ENCODE measurements around the gene RHO. TPM values are rescaled to one million over a fixed set of nuclear protein-coding genes. Genes with fewer than 3 reads are reported as not detected.

Gene RHO
- polyA plus RNA-seq, 1 of the 3 experiments (the other 2 are of a cell fraction) = not detected

DNA sequence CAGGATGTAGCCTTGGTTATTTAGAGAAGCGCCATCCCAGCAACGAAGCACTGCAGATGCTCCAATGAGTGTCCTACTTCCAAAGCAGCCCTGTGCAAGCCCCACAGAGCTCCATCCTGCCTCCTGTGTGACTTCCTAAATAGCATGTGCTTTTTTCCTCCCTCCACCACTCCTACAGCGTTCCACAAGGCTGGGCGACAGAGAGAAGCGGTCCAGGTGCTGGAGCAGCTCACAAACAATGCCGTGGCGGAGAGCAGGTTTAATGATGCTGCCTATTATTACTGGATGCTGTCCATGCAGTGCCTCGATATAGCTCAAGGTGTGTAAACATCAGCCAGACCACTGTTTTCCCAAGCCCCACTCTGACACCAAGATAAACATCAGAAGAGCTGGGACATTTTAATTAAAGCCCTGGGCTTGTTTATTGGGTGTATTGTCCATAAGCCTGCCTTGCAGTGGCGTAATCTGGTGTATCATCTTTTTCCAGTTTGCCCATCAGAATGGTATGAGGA is 22.2 kb upstream of the RHO start:
- no peak overlapping the region for H3K4me2 ChIP-seq
- no peaks in the 10 kb centered on the region for H3K9me2 ChIP-seq
- 81% methylated on average over 9 of the region's 9 CpGs for WGBS (ENCODE audit: low lambda C conversion rate)
- H3K27ac ChIP-seq (ENCODE audit: low read depth in 2 of 2, low read length in 1 of 2) = peak overlapping the region in 1 of 2 experiments; percentile 12; a peak in 2 of 4 replicates
- no peak overlapping the region for H3K9ac ChIP-seq
- H4K20me1 ChIP-seq (ENCODE audit: insufficient read depth) = no peaks in the 10 kb centered on the region
- no peak overlapping the region for H3K4me3 ChIP-seq (ENCODE audit: low read depth in 2 of 2, low read length in 1 of 2)
- peak; percentile 68 for DNase-seq
- no peak overlapping the region for H2AFZ ChIP-seq (ENCODE audit: low read depth)
- H3K36me3 ChIP-seq (replicated peaks in 1 of 2; ENCODE audit: control insufficient read depth in 1 of 2, insufficient read depth in 2 of 2, low read length in 1 of 2) = peaks cover 3 to 17% of the 10 kb centered on the region in 2 experiments
- H3K27me3 ChIP-seq (ENCODE audit: insufficient read depth) = no peaks in the 10 kb centered on the region
- POLR2A ChIA-PET = interaction anchor here (1.1 kb wide), 1 partner anchor 11 kb away, joined by 3 read pairs; no protein-coding TSS in a partner anchor
- CTCF ChIA-PET = interaction anchor here (1.0 to 1.3 kb wide), 4 partner anchors 16 to 319 kb away, joined by 3 to 9 read pairs (median 3); no protein-coding TSS in a partner anchor
- peaks cover 0 to 28% of the 10 kb centered on the region in 2 experiments; a peak in 2 of 4 replicates for H3K4me1 ChIP-seq (ENCODE audit: control insufficient read depth in 1 of 2, insufficient read depth in 2 of 2, low read depth in 1 of 2, low read length in 1 of 2)
- H3K79me2 ChIP-seq (ENCODE audit: insufficient read depth) = no peaks in the 10 kb centered on the region
- no peaks in the 10 kb centered on the region for H3F3A ChIP-seq (replicated peaks; ENCODE audit: insufficient read depth)
- TF ChIP-seq MXI1 (IDR thresholded peaks at IDR 0.05; ENCODE audit: low read depth, low read length) = peak; percentile 24; the same call in 1 of the 2 replicates
- peak; percentile 88 for TF ChIP-seq GATA2 (CRISPR knock-in tag; IDR thresholded peaks at IDR 0.05)
- no peak for TF ChIP-seq PBX3 (IDR thresholded peaks at IDR 0.05)
- 0 out of 4 replicates have a peak, but pooled peaks of 1 of the 2 experiments have one; percentile 16 for TF ChIP-seq EP300 (IDR thresholded peaks at IDR 0.05; ENCODE audit: borderline replicate concordance in 1 of 2, low read depth in 1 of 2, low read length in 1 of 2)
- no peak for TF ChIP-seq REST (IDR thresholded peaks at IDR 0.05; ENCODE audit: low read depth, low read length)
- peak; percentile 28 for TF ChIP-seq CHD2 (IDR thresholded peaks at IDR 0.05; ENCODE audit: low read length, partially characterized antibody)
- TF ChIP-seq RCOR1 (IDR thresholded peaks at IDR 0.05; ENCODE audit: low read length) = peak; percentile 64
- TF ChIP-seq FOXJ3 (CRISPR knock-in tag; IDR thresholded peaks at IDR 0.05) = peak; percentile 35; the same call in 1 of the 2 replicates
- no peak for TF ChIP-seq RFX5 (IDR thresholded peaks at IDR 0.05; ENCODE audit: low read length)
- H3K9me3 ChIP-seq = no peaks in the 10 kb centered on the region

- POLR2A ChIA-PET = no interaction called here
- Histone ChIP-seq H3K4me1 (ENCODE audit: control insufficient read depth in 1 of 2, insufficient read depth in 2 of 2, low read depth in 1 of 2, low read length in 1 of 2) (peaks cover 0 to 28% of the 10 kb centered on the region in 2 experiments; a peak in 2 of 4 replicates), H3K27me3 (ENCODE audit: insufficient read depth) (no peaks in the 10 kb centered on the region), H3K4me2 (no peak overlapping the region), H3K79me2 (ENCODE audit: insufficient read depth) (no peaks in the 10 kb centered on the region), H4K20me1 (ENCODE audit: insufficient read depth) (no peaks in the 10 kb centered on the region), H3K9me3 (no peaks in the 10 kb centered on the region), H3K27ac (ENCODE audit: low read depth in 2 of 2, low read length in 1 of 2) (no peak overlapping the region), H3K9ac (no peak overlapping the region), H3F3A (replicated peaks; ENCODE audit: insufficient read depth) (no peaks in the 10 kb centered on the region), H3K9me2 (no peaks in the 10 kb centered on the region), H3K36me3 (replicated peaks in 1 of 2; ENCODE audit: control insufficient read depth in 1 of 2, insufficient read depth in 2 of 2, low read length in 1 of 2) (peaks cover 3 to 16% of the 10 kb centered on the region in 2 experiments), H2AFZ (ENCODE audit: low read depth) (no peak overlapping the region), H3K4me3 (ENCODE audit: low read depth in 2 of 2, low read length in 1 of 2) (no peak overlapping the region)
- peak; percentile 26 for DNase-seq
- TF ChIP-seq USF2 (IDR thresholded peaks at IDR 0.05; ENCODE audit: borderline replicate concordance, low read depth, low read length) = no peak
- 94% methylated on average over 9 of the region's 9 CpGs for WGBS (ENCODE audit: low lambda C conversion rate)
- CTCF ChIA-PET = no interaction called here
Measured at GRCh38 chr3:129507181-129507831, 21.1 kb upstream of the RHO start.
